ENCODE results near the gene OTUD3.

GRCh38 chr1:19864570-19865160 lies 17.5 kb upstream of the OTUD3 start:
- TF ChIP-seq, protein P1, sequence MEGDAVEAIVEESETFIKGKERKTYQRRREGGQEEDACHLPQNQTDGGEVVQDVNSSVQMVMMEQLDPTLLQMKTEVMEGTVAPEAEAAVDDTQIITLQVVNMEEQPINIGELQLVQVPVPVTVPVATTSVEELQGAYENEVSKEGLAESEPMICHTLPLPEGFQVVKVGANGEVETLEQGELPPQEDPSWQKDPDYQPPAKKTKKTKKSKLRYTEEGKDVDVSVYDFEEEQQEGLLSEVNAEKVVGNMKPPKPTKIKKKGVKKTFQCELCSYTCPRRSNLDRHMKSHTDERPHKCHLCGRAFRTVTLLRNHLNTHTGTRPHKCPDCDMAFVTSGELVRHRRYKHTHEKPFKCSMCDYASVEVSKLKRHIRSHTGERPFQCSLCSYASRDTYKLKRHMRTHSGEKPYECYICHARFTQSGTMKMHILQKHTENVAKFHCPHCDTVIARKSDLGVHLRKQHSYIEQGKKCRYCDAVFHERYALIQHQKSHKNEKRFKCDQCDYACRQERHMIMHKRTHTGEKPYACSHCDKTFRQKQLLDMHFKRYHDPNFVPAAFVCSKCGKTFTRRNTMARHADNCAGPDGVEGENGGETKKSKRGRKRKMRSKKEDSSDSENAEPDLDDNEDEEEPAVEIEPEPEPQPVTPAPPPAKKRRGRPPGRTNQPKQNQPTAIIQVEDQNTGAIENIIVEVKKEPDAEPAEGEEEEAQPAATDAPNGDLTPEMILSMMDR (IDR thresholded peaks at IDR 0.05) = no peak
- no peak for TF ChIP-seq POLR2A (IDR thresholded peaks at IDR 0.05)
